ENCODE results near the gene HDAC11.

DNA sequence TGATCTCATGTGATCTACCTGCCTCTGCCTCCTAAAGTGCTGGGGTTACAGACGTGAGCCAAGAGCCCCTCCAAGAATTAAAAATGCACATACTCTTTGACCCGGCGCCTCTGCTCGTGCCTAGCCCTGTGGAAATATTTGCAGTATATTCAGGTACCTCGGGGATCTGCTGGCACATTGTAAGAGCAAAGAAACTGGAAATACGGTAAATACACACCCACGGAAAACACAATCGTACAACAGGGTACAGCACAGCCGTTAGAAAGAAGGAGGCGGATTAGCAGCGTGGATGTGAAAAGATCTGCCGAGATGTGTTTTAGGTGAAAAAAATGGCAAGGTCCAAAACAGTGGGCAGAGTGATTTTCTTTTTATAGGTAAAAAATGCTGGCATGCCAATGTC, 6.1 kb upstream of the HDAC11 start:
- TF ChIP-seq NR3C1 (CRISPR knock-in tag; conservative IDR thresholded peaks at IDR 0.05; ENCODE audit: low read depth) (no peak), GTF2I (CRISPR knock-in tag; conservative IDR thresholded peaks at IDR 0.05) (no peak), ELF4 (CRISPR knock-in tag; IDR thresholded peaks at IDR 0.05; ENCODE audit: low read depth) (no peak), TCF7 (CRISPR knock-in tag; IDR thresholded peaks at IDR 0.05; ENCODE audit: low read depth) (no peak), ZBTB21 (CRISPR knock-in tag; IDR thresholded peaks at IDR 0.05; ENCODE audit: borderline replicate concordance) (no peak), SP1 (CRISPR knock-in tag; conservative IDR thresholded peaks at IDR 0.05) (no peak), CREB1 (CRISPR knock-in tag; IDR thresholded peaks at IDR 0.05) (no peak), NFE2L1 (CRISPR knock-in tag; IDR thresholded peaks at IDR 0.05) (no peak), TEAD4 (CRISPR knock-in tag; IDR thresholded peaks at IDR 0.05) (no peak)
- TF ChIP-seq, protein P1, sequence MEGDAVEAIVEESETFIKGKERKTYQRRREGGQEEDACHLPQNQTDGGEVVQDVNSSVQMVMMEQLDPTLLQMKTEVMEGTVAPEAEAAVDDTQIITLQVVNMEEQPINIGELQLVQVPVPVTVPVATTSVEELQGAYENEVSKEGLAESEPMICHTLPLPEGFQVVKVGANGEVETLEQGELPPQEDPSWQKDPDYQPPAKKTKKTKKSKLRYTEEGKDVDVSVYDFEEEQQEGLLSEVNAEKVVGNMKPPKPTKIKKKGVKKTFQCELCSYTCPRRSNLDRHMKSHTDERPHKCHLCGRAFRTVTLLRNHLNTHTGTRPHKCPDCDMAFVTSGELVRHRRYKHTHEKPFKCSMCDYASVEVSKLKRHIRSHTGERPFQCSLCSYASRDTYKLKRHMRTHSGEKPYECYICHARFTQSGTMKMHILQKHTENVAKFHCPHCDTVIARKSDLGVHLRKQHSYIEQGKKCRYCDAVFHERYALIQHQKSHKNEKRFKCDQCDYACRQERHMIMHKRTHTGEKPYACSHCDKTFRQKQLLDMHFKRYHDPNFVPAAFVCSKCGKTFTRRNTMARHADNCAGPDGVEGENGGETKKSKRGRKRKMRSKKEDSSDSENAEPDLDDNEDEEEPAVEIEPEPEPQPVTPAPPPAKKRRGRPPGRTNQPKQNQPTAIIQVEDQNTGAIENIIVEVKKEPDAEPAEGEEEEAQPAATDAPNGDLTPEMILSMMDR (IDR thresholded peaks at IDR 0.05): no peak
- TF ChIP-seq, protein P2, sequence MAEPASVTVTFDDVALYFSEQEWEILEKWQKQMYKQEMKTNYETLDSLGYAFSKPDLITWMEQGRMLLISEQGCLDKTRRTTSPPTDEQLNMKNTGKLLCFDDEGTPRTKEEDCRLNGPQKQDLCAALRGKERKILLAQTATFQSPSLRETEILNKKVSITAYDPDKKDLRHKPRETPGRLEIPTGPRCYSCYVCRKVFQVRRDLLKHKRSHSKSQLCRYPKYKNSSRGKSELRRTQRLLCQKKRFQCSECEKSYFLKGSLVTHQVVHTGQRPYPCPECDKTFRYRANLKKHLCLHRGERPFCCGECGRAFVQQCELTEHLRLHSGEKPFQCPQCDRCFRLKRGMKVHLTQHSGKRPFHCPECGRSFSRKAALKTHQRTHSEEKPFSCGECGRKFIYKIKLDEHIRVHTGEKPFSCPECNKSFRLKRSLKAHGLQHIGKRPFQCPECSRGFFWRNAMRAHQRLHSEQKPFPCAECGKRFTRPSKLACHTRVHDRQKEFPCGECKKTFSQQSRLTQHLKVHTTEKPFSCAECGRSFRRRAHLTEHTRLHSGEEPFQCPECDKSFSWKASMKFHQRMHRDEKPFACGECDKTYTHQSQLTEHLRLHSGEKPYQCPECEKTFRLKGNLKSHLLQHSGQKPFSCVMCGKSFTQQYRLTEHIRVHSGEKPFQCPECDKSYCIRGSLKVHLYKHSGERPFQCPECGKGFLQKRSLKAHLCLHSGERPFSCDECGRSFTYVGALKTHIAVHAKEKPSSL (CRISPR knock-in tag; conservative IDR thresholded peaks at IDR 0.05): no peak
- TF ChIP-seq, protein P3, sequence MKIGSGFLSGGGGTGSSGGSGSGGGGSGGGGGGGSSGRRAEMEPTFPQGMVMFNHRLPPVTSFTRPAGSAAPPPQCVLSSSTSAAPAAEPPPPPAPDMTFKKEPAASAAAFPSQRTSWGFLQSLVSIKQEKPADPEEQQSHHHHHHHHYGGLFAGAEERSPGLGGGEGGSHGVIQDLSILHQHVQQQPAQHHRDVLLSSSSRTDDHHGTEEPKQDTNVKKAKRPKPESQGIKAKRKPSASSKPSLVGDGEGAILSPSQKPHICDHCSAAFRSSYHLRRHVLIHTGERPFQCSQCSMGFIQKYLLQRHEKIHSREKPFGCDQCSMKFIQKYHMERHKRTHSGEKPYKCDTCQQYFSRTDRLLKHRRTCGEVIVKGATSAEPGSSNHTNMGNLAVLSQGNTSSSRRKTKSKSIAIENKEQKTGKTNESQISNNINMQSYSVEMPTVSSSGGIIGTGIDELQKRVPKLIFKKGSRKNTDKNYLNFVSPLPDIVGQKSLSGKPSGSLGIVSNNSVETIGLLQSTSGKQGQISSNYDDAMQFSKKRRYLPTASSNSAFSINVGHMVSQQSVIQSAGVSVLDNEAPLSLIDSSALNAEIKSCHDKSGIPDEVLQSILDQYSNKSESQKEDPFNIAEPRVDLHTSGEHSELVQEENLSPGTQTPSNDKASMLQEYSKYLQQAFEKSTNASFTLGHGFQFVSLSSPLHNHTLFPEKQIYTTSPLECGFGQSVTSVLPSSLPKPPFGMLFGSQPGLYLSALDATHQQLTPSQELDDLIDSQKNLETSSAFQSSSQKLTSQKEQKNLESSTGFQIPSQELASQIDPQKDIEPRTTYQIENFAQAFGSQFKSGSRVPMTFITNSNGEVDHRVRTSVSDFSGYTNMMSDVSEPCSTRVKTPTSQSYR (CRISPR knock-in tag; IDR thresholded peaks at IDR 0.05): no peak
- TF ChIP-seq, protein P4, sequence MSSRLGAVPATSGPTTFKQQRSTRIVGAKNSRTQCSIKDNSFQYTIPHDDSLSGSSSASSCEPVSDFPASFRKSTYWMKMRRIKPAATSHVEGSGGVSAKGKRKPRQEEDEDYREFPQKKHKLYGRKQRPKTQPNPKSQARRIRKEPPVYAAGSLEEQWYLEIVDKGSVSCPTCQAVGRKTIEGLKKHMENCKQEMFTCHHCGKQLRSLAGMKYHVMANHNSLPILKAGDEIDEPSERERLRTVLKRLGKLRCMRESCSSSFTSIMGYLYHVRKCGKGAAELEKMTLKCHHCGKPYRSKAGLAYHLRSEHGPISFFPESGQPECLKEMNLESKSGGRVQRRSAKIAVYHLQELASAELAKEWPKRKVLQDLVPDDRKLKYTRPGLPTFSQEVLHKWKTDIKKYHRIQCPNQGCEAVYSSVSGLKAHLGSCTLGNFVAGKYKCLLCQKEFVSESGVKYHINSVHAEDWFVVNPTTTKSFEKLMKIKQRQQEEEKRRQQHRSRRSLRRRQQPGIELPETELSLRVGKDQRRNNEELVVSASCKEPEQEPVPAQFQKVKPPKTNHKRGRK (CRISPR knock-in tag; IDR thresholded peaks at IDR 0.05; ENCODE audit: borderline replicate concordance): no peak
- TF ChIP-seq, protein P5, sequence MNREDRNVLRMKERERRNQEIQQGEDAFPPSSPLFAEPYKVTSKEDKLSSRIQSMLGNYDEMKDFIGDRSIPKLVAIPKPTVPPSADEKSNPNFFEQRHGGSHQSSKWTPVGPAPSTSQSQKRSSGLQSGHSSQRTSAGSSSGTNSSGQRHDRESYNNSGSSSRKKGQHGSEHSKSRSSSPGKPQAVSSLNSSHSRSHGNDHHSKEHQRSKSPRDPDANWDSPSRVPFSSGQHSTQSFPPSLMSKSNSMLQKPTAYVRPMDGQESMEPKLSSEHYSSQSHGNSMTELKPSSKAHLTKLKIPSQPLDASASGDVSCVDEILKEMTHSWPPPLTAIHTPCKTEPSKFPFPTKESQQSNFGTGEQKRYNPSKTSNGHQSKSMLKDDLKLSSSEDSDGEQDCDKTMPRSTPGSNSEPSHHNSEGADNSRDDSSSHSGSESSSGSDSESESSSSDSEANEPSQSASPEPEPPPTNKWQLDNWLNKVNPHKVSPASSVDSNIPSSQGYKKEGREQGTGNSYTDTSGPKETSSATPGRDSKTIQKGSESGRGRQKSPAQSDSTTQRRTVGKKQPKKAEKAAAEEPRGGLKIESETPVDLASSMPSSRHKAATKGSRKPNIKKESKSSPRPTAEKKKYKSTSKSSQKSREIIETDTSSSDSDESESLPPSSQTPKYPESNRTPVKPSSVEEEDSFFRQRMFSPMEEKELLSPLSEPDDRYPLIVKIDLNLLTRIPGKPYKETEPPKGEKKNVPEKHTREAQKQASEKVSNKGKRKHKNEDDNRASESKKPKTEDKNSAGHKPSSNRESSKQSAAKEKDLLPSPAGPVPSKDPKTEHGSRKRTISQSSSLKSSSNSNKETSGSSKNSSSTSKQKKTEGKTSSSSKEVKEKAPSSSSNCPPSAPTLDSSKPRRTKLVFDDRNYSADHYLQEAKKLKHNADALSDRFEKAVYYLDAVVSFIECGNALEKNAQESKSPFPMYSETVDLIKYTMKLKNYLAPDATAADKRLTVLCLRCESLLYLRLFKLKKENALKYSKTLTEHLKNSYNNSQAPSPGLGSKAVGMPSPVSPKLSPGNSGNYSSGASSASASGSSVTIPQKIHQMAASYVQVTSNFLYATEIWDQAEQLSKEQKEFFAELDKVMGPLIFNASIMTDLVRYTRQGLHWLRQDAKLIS (CRISPR knock-in tag; IDR thresholded peaks at IDR 0.05; ENCODE audit: borderline replicate concordance): no peak
